Vagina (tissue), 2 donors: ENCODE results near the gene BIN1.

ENCODE experiments used
- POLR2A ChIP-seq, 2 donors: fragments of 450-650 bp; IDR thresholded peaks; one replicate each; pipeline ENCODE4 v1.6.1; 2017; ENCODE audit warnings: antibody characterized with exemption in 2 of 2, mild to moderate bottlenecking in 2 of 2, moderate library complexity in 2 of 2
- POLR2AphosphoS5 ChIP-seq, 2 donors: sonication (generic); formaldehyde crosslinking; IDR thresholded peaks; one replicate each; pipeline ENCODE4 v1.9.0; 2017; ENCODE audit warnings: antibody characterized with exemption in 2 of 2, mild to moderate bottlenecking in 2 of 2, low read depth in 1 of 2; ENCODE audit not compliant: insufficient read depth in 1 of 2
- TF ChIP-seq, protein P1 (sequence below), 3 experiments: fragments of 450-650 bp in 2 of 3; fragments of 200-600 bp in 1 of 3; sonication (generic) in 1 of 3; IDR thresholded peaks; one replicate each; pipeline ENCODE4 v1.5.1; 2017 to 2019; ENCODE audit warnings: antibody characterized with exemption in 3 of 3, mild to moderate bottlenecking in 2 of 3, moderate library complexity in 2 of 3

DNA sequence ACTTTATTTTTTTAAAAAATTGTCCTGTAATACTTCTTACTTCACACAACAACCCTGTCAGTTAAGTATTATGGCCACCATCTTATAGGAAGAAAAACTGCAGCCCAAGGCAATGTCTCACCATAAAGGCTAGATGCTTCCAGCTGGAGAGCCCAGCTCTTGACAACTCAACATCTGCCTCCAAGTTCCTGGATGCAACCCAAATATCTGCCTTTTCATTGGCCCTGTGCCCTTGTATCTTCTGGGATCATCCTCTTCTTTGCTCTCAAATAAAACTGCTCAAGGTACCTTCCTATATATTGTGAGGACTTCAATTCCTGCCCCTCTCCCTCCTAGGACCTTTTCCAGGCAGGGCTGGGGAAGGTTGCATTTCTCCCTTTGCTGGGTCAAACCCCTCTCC, 69.5 kb downstream of the BIN1 start:
- no peak for TF ChIP-seq POLR2A (IDR thresholded peaks at IDR 0.05)
- TF ChIP-seq, protein P1, sequence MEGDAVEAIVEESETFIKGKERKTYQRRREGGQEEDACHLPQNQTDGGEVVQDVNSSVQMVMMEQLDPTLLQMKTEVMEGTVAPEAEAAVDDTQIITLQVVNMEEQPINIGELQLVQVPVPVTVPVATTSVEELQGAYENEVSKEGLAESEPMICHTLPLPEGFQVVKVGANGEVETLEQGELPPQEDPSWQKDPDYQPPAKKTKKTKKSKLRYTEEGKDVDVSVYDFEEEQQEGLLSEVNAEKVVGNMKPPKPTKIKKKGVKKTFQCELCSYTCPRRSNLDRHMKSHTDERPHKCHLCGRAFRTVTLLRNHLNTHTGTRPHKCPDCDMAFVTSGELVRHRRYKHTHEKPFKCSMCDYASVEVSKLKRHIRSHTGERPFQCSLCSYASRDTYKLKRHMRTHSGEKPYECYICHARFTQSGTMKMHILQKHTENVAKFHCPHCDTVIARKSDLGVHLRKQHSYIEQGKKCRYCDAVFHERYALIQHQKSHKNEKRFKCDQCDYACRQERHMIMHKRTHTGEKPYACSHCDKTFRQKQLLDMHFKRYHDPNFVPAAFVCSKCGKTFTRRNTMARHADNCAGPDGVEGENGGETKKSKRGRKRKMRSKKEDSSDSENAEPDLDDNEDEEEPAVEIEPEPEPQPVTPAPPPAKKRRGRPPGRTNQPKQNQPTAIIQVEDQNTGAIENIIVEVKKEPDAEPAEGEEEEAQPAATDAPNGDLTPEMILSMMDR (IDR thresholded peaks at IDR 0.05), result no peak
- TF ChIP-seq POLR2AphosphoS5 (IDR thresholded peaks at IDR 0.05; ENCODE audit: insufficient read depth in 1 of 2, low read depth in 1 of 2), result no peak
